K562 (cell line): ENCODE data around the gene FMNL2. TPM values are rescaled to one million over a fixed set of nuclear protein-coding genes. Genes with fewer than 3 reads are reported as not detected.

Experiments
- CCNT2 ChIP-seq: IDR thresholded peaks from 2 replicates; pipeline ENCODE4 v1.6.1; 2011; ENCODE audit warnings: borderline replicate concordance, low read depth, mild to moderate bottlenecking, moderate library complexity, mixed read lengths, low read length; ENCODE audit not compliant: insufficient read length; ENCODE audit errors: extremely low read depth
- EP400 ChIP-seq: fragments of 450-650 bp; IDR thresholded peaks from 2 replicates; pipeline ENCODE4 v1.6.1; 2017; ENCODE audit warnings: antibody characterized with exemption, mild to moderate bottlenecking, moderate library complexity
- ETV5 ChIP-seq: sonication (generic); formaldehyde crosslinking; IDR thresholded peaks from 2 replicates; pipeline ENCODE4 v1.4.0; 2020; ENCODE audit warnings: low read depth, mild to moderate bottlenecking, missing genetic modification reagents
- GATAD2A ChIP-seq: fragments of 450-650 bp; IDR thresholded peaks from 2 replicates; pipeline ENCODE4 v1.6.1; 2017
- GTF2A2 ChIP-seq: IDR thresholded peaks from 2 replicates; pipeline ENCODE4 v1.6.1; 2016; ENCODE audit warnings: mild to moderate bottlenecking, missing genetic modification characterization, missing compliant biosample characterization
- JUN ChIP-seq, 2 experiments: sonication (generic) in 1 of 2; formaldehyde crosslinking in 1 of 2; IDR thresholded peaks; 2 replicates each; pipeline versions ENCODE4 v1.6.1 to v1.8.0; 2012 to 2022; ENCODE audit warnings: borderline replicate concordance in 2 of 2, mild to moderate bottlenecking in 2 of 2, improper control_type of control experiment in 1 of 2, low read depth in 1 of 2, low read length in 1 of 2, missing genetic modification reagents in 1 of 2
- KLF13 ChIP-seq: fragments of 450-650 bp; IDR thresholded peaks from 2 replicates; pipeline ENCODE4 v1.6.1; 2016; ENCODE audit warnings: missing genetic modification characterization, low read depth, mild to moderate bottlenecking, missing compliant biosample characterization, moderate library complexity, borderline replicate concordance
- NCOA2 ChIP-seq, 2 experiments: fragments of 450-650 bp; IDR thresholded peaks; 2 replicates each; pipeline ENCODE4 v1.6.1; 2018; ENCODE audit warnings: mild to moderate bottlenecking in 2 of 2, moderate library complexity in 1 of 2; ENCODE audit not compliant: partially characterized antibody in 2 of 2
- NCOR1 ChIP-seq: fragments of 450-650 bp; IDR thresholded peaks from 2 replicates; pipeline ENCODE4 v1.6.1; 2016; ENCODE audit warnings: mild to moderate bottlenecking, moderate library complexity
- PHF20 ChIP-seq: fragments of 450-650 bp; IDR thresholded peaks from 2 replicates; pipeline ENCODE4 v1.6.1; 2018; ENCODE audit not compliant: partially characterized antibody
- RAD51 ChIP-seq: fragments of 450-650 bp; IDR thresholded peaks from 2 replicates; pipeline ENCODE4 v1.7.1; 2016; ENCODE audit warnings: low read depth, mild to moderate bottlenecking, borderline replicate concordance
- SRSF1 ChIP-seq: fragments of 200-400 bp; formaldehyde crosslinking; IDR thresholded peaks from 2 replicates; pipeline ENCODE4 v1.6.1; 2017; ENCODE audit warnings: mild to moderate bottlenecking, low read depth, low read length, moderate library complexity
- TBL1XR1 ChIP-seq, 2 experiments: IDR thresholded peaks; 2 replicates each; pipeline ENCODE4 v1.6.1; 2012; ENCODE audit warnings: improper control_type of control experiment in 2 of 2, low read length in 2 of 2, mild to moderate bottlenecking in 1 of 2
- TRIM28 ChIP-seq: fragments of 450-650 bp; IDR thresholded peaks from 2 replicates; pipeline ENCODE4 v1.6.1; 2017
- polyA plus RNA-seq, 8 experiments: library from polyadenylated mRNA; depleted of rRNA in 4 of 8; stranded (reverse) in 5 of 8; unstranded in 3 of 8; fragments of >200 nt; fragmentation: Nextera tagmentation in 2 of 8; fragmentation: Illumina TruSeq in 1 of 8; extraction: Ambion mirVana in 2 of 8; extraction: Trizol in 1 of 8; gene quantifications; 2 replicates each; pipeline versions ENCODE4 v1.2.1 to v1.2.3, GENCODE V29; 2011 to 2014; ENCODE audit warnings: inconsistent platforms in 1 of 8, missing spikeins in 1 of 8
- total RNA-seq, 7 experiments: library from RNA; depleted of rRNA in 6 of 7; stranded (reverse); fragments of >200 nt in 6 of 7; fragmentation: Illumina TruSeq in 2 of 7; extraction: Trizol in 2 of 7; gene quantifications; 2 replicates each; pipeline versions ENCODE4 v1.2.1 to v1.2.3, GENCODE V29; 2011 to 2021; ENCODE audit warnings: low replicate concordance in 1 of 7
- TF ChIP-seq, protein P1 (sequence below): fragments of 200-800 bp; sonication (Bioruptor generic); IDR thresholded peaks from 2 replicates; pipeline ENCODE4 v1.6.1; 2017; ENCODE audit warnings: missing genetic modification characterization, missing compliant biosample characterization
- TF ChIP-seq, protein P2 (sequence below), 2 experiments: fragments of 450-650 bp; IDR thresholded peaks; 2 replicates each; pipeline ENCODE4 v1.6.1; 2016
- TF ChIP-seq, protein P3 (sequence below), 2 experiments: fragments of 200-800 bp in 1 of 2; sonication (Bioruptor generic) in 1 of 2; sonication (generic) in 1 of 2; formaldehyde crosslinking in 1 of 2; IDR thresholded peaks in 1 of 2; conservative IDR thresholded peaks in 1 of 2; 2 replicates each; pipeline versions ENCODE4 v1.5.0 to v1.6.1; 2016 to 2020; ENCODE audit warnings: missing compliant biosample characterization in 1 of 2, missing genetic modification characterization in 1 of 2, missing genetic modification reagents in 1 of 2
- TF ChIP-seq, protein P4 (sequence below), 2 experiments: fragments of 450-650 bp; IDR thresholded peaks; 2 replicates each; pipeline ENCODE4 v1.6.1; 2018; ENCODE audit warnings: mild to moderate bottlenecking in 2 of 2, low read depth in 1 of 2; ENCODE audit not compliant: partially characterized antibody in 2 of 2

Gene FMNL2
- total and polyA plus RNA-seq, 9 of the 15 experiments (the other 6 are each of a cell fraction or from before 2014, with no cell fraction given): 0.15 to 0.49 (median 0.24) TPM; not detected in 1

DNA sequence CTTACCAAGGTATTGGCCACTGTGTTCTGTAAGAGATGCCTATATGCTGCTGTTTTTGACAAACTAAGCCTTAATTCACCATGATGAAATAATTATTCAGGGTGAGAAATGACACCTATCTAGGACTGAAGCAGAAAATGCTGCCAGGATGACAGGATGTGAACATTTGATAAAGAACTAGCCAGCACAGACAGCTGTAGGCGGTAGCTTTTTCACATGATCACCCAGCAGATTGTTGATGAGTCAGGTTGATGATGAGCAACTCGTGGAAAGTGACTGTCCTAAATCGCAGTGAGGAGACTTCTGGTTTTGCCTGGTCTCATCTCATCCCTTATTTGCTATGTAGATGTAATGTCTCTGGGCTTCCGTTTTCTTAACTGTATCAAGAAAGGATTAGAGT is 238.2 kb downstream of the FMNL2 start (continued):
- TF ChIP-seq ETV5 (CRISPR knock-in tag) (0 out of 2 replicates have a peak, but pooled peaks have one; percentile 48), EP400 (0 out of 2 replicates have a peak, but pooled peaks have one; percentile 30), NCOR1 (peak; percentile 66), SRSF1 (no peak), PHF20 (no peak), GTF2A2 (tag) (no peak), CCNT2 (peak; percentile 62), TBL1XR1 (IDR thresholded peaks at IDR 0.05; ENCODE audit: low read length in 2 of 2) (0 out of 4 replicates have a peak, but pooled peaks of 1 of the 2 experiments have one; percentile 13), KLF13 (tag) (no peak), GATAD2A (no peak; the same call in 1 of the 2 replicates), RAD51 (peak; percentile 22; the same call in 1 of the 2 replicates), JUN (IDR thresholded peaks at IDR 0.05; ENCODE audit: borderline replicate concordance, low read depth, low read length) (peak; percentile 91), JUN (CRISPR knock-in tag; IDR thresholded peaks at IDR 0.05; ENCODE audit: borderline replicate concordance) (no peak), TRIM28 (0 out of 2 replicates have a peak, but pooled peaks have one; percentile 23), NCOA2 (IDR thresholded peaks at IDR 0.05; ENCODE audit: partially characterized antibody in 2 of 2) (peak in 1 of 2 experiments; percentile 20)
- TF ChIP-seq, protein P1, sequence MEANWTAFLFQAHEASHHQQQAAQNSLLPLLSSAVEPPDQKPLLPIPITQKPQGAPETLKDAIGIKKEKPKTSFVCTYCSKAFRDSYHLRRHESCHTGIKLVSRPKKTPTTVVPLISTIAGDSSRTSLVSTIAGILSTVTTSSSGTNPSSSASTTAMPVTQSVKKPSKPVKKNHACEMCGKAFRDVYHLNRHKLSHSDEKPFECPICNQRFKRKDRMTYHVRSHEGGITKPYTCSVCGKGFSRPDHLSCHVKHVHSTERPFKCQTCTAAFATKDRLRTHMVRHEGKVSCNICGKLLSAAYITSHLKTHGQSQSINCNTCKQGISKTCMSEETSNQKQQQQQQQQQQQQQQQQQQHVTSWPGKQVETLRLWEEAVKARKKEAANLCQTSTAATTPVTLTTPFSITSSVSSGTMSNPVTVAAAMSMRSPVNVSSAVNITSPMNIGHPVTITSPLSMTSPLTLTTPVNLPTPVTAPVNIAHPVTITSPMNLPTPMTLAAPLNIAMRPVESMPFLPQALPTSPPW: peak; percentile 27; the same call in 1 of the 2 replicates
- TF ChIP-seq, protein P2, sequence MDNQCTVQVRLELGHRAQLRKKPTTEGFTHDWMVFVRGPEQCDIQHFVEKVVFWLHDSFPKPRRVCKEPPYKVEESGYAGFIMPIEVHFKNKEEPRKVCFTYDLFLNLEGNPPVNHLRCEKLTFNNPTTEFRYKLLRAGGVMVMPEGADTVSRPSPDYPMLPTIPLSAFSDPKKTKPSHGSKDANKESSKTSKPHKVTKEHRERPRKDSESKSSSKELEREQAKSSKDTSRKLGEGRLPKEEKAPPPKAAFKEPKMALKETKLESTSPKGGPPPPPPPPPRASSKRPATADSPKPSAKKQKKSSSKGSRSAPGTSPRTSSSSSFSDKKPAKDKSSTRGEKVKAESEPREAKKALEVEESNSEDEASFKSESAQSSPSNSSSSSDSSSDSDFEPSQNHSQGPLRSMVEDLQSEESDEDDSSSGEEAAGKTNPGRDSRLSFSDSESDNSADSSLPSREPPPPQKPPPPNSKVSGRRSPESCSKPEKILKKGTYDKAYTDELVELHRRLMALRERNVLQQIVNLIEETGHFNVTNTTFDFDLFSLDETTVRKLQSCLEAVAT (IDR thresholded peaks at IDR 0.05): peak in 1 of 2 experiments; percentile 93; a peak in 2 of 4 replicates
- TF ChIP-seq, protein P3, sequence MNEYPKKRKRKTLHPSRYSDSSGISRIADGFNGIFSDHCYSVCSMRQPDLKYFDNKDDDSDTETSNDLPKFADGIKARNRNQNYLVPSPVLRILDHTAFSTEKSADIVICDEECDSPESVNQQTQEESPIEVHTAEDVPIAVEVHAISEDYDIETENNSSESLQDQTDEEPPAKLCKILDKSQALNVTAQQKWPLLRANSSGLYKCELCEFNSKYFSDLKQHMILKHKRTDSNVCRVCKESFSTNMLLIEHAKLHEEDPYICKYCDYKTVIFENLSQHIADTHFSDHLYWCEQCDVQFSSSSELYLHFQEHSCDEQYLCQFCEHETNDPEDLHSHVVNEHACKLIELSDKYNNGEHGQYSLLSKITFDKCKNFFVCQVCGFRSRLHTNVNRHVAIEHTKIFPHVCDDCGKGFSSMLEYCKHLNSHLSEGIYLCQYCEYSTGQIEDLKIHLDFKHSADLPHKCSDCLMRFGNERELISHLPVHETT (CRISPR knock-in tag; conservative IDR thresholded peaks at IDR 0.05 in 1 of 2, IDR thresholded peaks at IDR 0.05 in 1 of 2): peak in 1 of 2 experiments; percentile 58; a peak in 1 of 4 replicates
- TF ChIP-seq, protein P4, sequence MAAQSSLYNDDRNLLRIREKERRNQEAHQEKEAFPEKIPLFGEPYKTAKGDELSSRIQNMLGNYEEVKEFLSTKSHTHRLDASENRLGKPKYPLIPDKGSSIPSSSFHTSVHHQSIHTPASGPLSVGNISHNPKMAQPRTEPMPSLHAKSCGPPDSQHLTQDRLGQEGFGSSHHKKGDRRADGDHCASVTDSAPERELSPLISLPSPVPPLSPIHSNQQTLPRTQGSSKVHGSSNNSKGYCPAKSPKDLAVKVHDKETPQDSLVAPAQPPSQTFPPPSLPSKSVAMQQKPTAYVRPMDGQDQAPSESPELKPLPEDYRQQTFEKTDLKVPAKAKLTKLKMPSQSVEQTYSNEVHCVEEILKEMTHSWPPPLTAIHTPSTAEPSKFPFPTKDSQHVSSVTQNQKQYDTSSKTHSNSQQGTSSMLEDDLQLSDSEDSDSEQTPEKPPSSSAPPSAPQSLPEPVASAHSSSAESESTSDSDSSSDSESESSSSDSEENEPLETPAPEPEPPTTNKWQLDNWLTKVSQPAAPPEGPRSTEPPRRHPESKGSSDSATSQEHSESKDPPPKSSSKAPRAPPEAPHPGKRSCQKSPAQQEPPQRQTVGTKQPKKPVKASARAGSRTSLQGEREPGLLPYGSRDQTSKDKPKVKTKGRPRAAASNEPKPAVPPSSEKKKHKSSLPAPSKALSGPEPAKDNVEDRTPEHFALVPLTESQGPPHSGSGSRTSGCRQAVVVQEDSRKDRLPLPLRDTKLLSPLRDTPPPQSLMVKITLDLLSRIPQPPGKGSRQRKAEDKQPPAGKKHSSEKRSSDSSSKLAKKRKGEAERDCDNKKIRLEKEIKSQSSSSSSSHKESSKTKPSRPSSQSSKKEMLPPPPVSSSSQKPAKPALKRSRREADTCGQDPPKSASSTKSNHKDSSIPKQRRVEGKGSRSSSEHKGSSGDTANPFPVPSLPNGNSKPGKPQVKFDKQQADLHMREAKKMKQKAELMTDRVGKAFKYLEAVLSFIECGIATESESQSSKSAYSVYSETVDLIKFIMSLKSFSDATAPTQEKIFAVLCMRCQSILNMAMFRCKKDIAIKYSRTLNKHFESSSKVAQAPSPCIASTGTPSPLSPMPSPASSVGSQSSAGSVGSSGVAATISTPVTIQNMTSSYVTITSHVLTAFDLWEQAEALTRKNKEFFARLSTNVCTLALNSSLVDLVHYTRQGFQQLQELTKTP (IDR thresholded peaks at IDR 0.05; ENCODE audit: low read depth in 1 of 2, partially characterized antibody in 2 of 2): peak in 1 of 2 experiments; percentile 74
